DND-41 (cell line): ENCODE results near the gene SLC7A6OS.

Experiments
- EZH2 ChIP-seq: IDR thresholded peaks from 3 replicates; pipeline ENCODE4 v1.6.1; 2012; ENCODE audit warnings: borderline replicate concordance, low read depth, mild to moderate bottlenecking, moderate library complexity, low read length, inconsistent platforms; ENCODE audit not compliant: severe bottlenecking
- TF ChIP-seq, protein P1 (sequence below): IDR thresholded peaks from 2 replicates; pipeline ENCODE4 v1.5.1; 2012; ENCODE audit warnings: borderline replicate concordance, low read length, moderate library complexity, mild to moderate bottlenecking; ENCODE audit not compliant: poor library complexity, severe bottlenecking; ENCODE audit errors: extremely low read depth

DNA sequence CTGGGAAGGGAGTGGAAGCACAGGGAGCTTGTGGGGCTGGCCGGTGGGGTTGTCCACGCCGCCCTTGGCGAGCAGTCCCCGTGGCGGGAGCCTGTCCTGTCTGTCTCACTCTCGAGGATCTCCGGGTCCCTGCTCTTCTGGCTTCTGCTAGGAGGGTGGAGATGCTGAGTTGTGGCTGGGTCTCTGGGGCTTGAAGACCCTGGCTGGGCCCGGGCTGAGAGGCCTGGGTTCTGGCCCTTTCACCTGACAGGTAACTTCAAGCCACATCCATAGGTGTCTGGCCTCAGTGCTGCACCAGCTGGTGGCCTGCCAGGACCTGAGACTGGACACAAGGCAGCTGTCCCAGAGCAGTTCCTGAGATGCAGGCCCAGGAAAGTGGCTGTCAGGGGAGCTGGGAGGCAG, 46.8 kb upstream of the SLC7A6OS start:
- TF ChIP-seq, protein P1, sequence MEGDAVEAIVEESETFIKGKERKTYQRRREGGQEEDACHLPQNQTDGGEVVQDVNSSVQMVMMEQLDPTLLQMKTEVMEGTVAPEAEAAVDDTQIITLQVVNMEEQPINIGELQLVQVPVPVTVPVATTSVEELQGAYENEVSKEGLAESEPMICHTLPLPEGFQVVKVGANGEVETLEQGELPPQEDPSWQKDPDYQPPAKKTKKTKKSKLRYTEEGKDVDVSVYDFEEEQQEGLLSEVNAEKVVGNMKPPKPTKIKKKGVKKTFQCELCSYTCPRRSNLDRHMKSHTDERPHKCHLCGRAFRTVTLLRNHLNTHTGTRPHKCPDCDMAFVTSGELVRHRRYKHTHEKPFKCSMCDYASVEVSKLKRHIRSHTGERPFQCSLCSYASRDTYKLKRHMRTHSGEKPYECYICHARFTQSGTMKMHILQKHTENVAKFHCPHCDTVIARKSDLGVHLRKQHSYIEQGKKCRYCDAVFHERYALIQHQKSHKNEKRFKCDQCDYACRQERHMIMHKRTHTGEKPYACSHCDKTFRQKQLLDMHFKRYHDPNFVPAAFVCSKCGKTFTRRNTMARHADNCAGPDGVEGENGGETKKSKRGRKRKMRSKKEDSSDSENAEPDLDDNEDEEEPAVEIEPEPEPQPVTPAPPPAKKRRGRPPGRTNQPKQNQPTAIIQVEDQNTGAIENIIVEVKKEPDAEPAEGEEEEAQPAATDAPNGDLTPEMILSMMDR = peak; percentile 44
- TF ChIP-seq EZH2 = no peak
